HuH-7 (cell line): Measurements from ENCODE around the gene RNASE1.
A peak's percentile ranks its signal among the peaks of the same experiment; 100 is the strongest.

Experiments used
- DNase-seq: peaks from one replicate; pipeline ENCODE4 v3.0.0; 2011; ENCODE audit warnings: low spot score

The RNASE1 gene

GRCh38 chr14:20807304-20808161, 4.9 kb upstream of the RNASE1 start:
- DNase-seq: no peak

GRCh38 chr14:20805485-20805884, 2.8 kb upstream of the RNASE1 start:
- no peak for DNase-seq

- no peak for DNase-seq
Observed at GRCh38 chr14:20803223-20803622, 579 bp upstream of the RNASE1 start.

- no peak for DNase-seq
Observed at GRCh38 chr14:20801726-20802125, 918 bp downstream of the RNASE1 start.

GRCh38 chr14:20799892-20800544, 2.6 kb downstream of the RNASE1 start:
- DNase-seq: no peak

GRCh38 chr14:20799456-20799891, 3.2 kb downstream of the RNASE1 start:
- no peak for DNase-seq

- DNase-seq: no peak
Observed at GRCh38 chr14:20798932-20799331, 3.7 kb downstream of the RNASE1 start.

GRCh38 chr14:20798318-20798717, 4.3 kb downstream of the RNASE1 start:
- DNase-seq: no peak

GRCh38 chr14:20797164-20797563, 5.5 kb downstream of the RNASE1 start:
- no peak for DNase-seq

GRCh38 chr14:20794644-20795369, 7.8 kb downstream of the RNASE1 start:
- no peak for DNase-seq

GRCh38 chr14:20792556-20792955, 10.1 kb downstream of the RNASE1 start:
- DNase-seq: no peak

- no peak for DNase-seq
Observed at GRCh38 chr14:20791597-20791996, 11.0 kb downstream of the RNASE1 start.

- DNase-seq: no peak
Observed at GRCh38 chr14:20791187-20791586, 11.5 kb downstream of the RNASE1 start.

- DNase-seq: no peak
Observed at GRCh38 chr14:20790464-20791116, 12.1 kb downstream of the RNASE1 start.

- no peak for DNase-seq
Observed at GRCh38 chr14:20789230-20789813, 13.3 kb downstream of the RNASE1 start.

GRCh38 chr14:20787025-20787424, 15.6 kb downstream of the RNASE1 start:
- DNase-seq: no peak

- DNase-seq: peak; percentile 24
Observed at GRCh38 chr14:20782280-20782890, 20.3 kb downstream of the RNASE1 start.

- DNase-seq: no peak
Observed at GRCh38 chr14:20781803-20782202, 20.8 kb downstream of the RNASE1 start.

- DNase-seq: no peak
Observed at GRCh38 chr14:20775901-20776300, 26.7 kb downstream of the RNASE1 start.

GRCh38 chr14:20775043-20775442, 27.6 kb downstream of the RNASE1 start:
- DNase-seq: no peak

- DNase-seq: no peak
Observed at GRCh38 chr14:20774258-20774824, 28.3 kb downstream of the RNASE1 start.
